Nephron progenitor cell (in vitro differentiated cells): ENCODE results near the gene WDR77.

Source experiments
- DNase-seq: peaks from one replicate; pipeline ENCODE4 v3.0.0; 2021
- H3K27ac Mint-ChIP-seq: 2 replicates; pipeline ENCODE4 v1.8.0; 2021; ENCODE audit warnings: mild to moderate bottlenecking, moderate library complexity, mixed read lengths
- H3K27me3 Mint-ChIP-seq: 2 replicates; pipeline ENCODE4 v1.8.0; 2021; ENCODE audit warnings: mild to moderate bottlenecking, low read depth, mixed read lengths; ENCODE audit not compliant: poor library complexity
- H3K36me3 Mint-ChIP-seq: 2 replicates; pipeline ENCODE4 v1.8.0; 2021; ENCODE audit warnings: low read depth, mixed read lengths
- H3K4me1 Mint-ChIP-seq: 2 replicates; pipeline ENCODE4 v1.8.0; 2021; ENCODE audit warnings: mixed read lengths
- H3K4me3 Mint-ChIP-seq: 2 replicates; pipeline ENCODE4 v1.8.0; 2021; ENCODE audit warnings: mild to moderate bottlenecking, moderate library complexity, mixed read lengths
- H3K9me3 Mint-ChIP-seq: 2 replicates; pipeline ENCODE4 v1.8.0; 2021; ENCODE audit warnings: mild to moderate bottlenecking, moderate library complexity, mixed read lengths
- TF ChIP-seq, protein P1 (sequence below): fragments of 200-600 bp; sonication (generic); IDR thresholded peaks from 2 replicates; pipeline ENCODE4 v1.5.0; 2021; ENCODE audit warnings: antibody characterized with exemption

The WDR77 gene

GRCh38 chr1:111467865-111468716 is 19.0 kb upstream of the WDR77 start:
- no peaks in the 10 kb centered on the region for H3K27me3 Mint-ChIP-seq
- H3K4me1 Mint-ChIP-seq: no peaks in the 10 kb centered on the region
- TF ChIP-seq, protein P1, sequence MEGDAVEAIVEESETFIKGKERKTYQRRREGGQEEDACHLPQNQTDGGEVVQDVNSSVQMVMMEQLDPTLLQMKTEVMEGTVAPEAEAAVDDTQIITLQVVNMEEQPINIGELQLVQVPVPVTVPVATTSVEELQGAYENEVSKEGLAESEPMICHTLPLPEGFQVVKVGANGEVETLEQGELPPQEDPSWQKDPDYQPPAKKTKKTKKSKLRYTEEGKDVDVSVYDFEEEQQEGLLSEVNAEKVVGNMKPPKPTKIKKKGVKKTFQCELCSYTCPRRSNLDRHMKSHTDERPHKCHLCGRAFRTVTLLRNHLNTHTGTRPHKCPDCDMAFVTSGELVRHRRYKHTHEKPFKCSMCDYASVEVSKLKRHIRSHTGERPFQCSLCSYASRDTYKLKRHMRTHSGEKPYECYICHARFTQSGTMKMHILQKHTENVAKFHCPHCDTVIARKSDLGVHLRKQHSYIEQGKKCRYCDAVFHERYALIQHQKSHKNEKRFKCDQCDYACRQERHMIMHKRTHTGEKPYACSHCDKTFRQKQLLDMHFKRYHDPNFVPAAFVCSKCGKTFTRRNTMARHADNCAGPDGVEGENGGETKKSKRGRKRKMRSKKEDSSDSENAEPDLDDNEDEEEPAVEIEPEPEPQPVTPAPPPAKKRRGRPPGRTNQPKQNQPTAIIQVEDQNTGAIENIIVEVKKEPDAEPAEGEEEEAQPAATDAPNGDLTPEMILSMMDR: no peak
- H3K27ac Mint-ChIP-seq: no peak overlapping the region
- DNase-seq: no peak
- no peaks in the 10 kb centered on the region for H3K9me3 Mint-ChIP-seq
- peaks cover 11% of the 10 kb centered on the region for H3K36me3 Mint-ChIP-seq
- H3K4me3 Mint-ChIP-seq: no peak overlapping the region

GRCh38 chr1:111466480-111466879 is 17.4 kb upstream of the WDR77 start:
- H3K4me3 Mint-ChIP-seq: no peak overlapping the region
- no peak for DNase-seq
- H3K9me3 Mint-ChIP-seq: no peaks in the 10 kb centered on the region
- H3K27ac Mint-ChIP-seq: no peak overlapping the region
- no peaks in the 10 kb centered on the region for H3K4me1 Mint-ChIP-seq
- peaks cover 15% of the 10 kb centered on the region for H3K36me3 Mint-ChIP-seq
- TF ChIP-seq, protein P1: no peak
- H3K27me3 Mint-ChIP-seq: no peaks in the 10 kb centered on the region

DNA sequence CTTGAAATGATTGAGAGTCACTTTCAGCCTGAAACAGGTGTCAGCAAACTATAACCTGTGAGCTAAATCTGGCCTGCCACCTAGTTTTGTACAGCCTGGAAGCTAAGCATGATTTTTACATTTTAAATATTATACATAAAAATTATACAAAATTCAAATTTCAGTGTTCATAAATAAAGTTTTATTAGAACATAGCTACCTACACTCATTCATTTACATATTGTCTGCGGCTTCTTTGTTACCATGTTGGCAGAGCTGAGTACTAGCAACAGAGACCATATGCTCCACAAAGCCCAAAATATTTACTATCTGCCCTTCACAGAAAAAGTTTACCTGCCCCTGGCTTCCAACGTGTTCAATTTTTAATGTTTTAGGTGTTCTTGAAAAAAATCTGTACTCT is 16.7 kb upstream of the WDR77 start:
- H3K4me3 Mint-ChIP-seq: no peak overlapping the region
- DNase-seq: no peak
- no peaks in the 10 kb centered on the region for H3K9me3 Mint-ChIP-seq
- no peaks in the 10 kb centered on the region for H3K4me1 Mint-ChIP-seq
- H3K36me3 Mint-ChIP-seq: peaks cover 16% of the 10 kb centered on the region
- no peak overlapping the region for H3K27ac Mint-ChIP-seq
- TF ChIP-seq, protein P1: no peak
- H3K27me3 Mint-ChIP-seq: no peaks in the 10 kb centered on the region

- H3K4me1 Mint-ChIP-seq: no peaks in the 10 kb centered on the region
- TF ChIP-seq, protein P1: no peak
- H3K9me3 Mint-ChIP-seq: no peaks in the 10 kb centered on the region
- DNase-seq: no peak
- H3K27ac Mint-ChIP-seq: peak overlapping the region; percentile 1
- no peak overlapping the region for H3K4me3 Mint-ChIP-seq
- no peaks in the 10 kb centered on the region for H3K27me3 Mint-ChIP-seq
- peaks cover 31% of the 10 kb centered on the region for H3K36me3 Mint-ChIP-seq
Measured at GRCh38 chr1:111463029-111463683, 14.1 kb upstream of the WDR77 start.

GRCh38 chr1:111462370-111463028 is 13.4 kb upstream of the WDR77 start:
- no peaks in the 10 kb centered on the region for H3K9me3 Mint-ChIP-seq
- TF ChIP-seq, protein P1: no peak
- no peak for DNase-seq
- H3K27me3 Mint-ChIP-seq: no peaks in the 10 kb centered on the region
- no peak overlapping the region for H3K4me3 Mint-ChIP-seq
- no peaks in the 10 kb centered on the region for H3K4me1 Mint-ChIP-seq
- peaks cover 38% of the 10 kb centered on the region for H3K36me3 Mint-ChIP-seq
- peak overlapping the region; percentile 1 for H3K27ac Mint-ChIP-seq
